H1 (cell line): ENCODE results near the gene ZBTB40. TPM values are rescaled to one million over a fixed set of nuclear protein-coding genes. Genes with fewer than 3 reads are reported as not detected.
A peak's percentile ranks its signal among the peaks of the same experiment; 100 is the strongest.

ENCODE experiments used
- CTCF ChIA-PET: fragments of 300-600 bp; sonication (Branson Sonifier 250); formaldehyde crosslinking; loops from one replicate; lab custom pipeline; 2021; ENCODE audit not compliant: partially characterized antibody; lab: Charles Lee
- POLR2A ChIA-PET: fragments of 300-600 bp; sonication (Branson Sonifier 250); formaldehyde crosslinking; loops from one replicate; lab custom pipeline; 2021; ENCODE audit warnings: inconsistent platforms; ENCODE audit not compliant: partially characterized antibody; lab: Charles Lee
- DNase-seq, 2 experiments: peaks; one replicate each; pipeline versions ENCODE4 v3.0.0 to v3.0.0-alpha.2; 2010 to 2022; ENCODE audit warnings: low spot score in 2 of 2, low read depth in 1 of 2, mixed read lengths in 1 of 2
- FAIRE-seq: peaks from 2 replicates; lab custom pipeline; 2011; peaks lifted over from hg19 to GRCh38; lab: Jason Lieb, UNC
- H2AFZ ChIP-seq: 2 replicates; pipeline ENCODE4 v1.8.1; 2012; ENCODE audit warnings: low read length, inconsistent platforms
- H2AK5ac ChIP-seq: 2 replicates; pipeline ENCODE4 v1.6.1; 2013; ENCODE audit warnings: low read depth, low read length
- H2BK120ac ChIP-seq: replicated peaks from 2 replicates; pipeline ENCODE3; 2013; ENCODE audit warnings: low read depth, low read length, inconsistent platforms
- H2BK12ac ChIP-seq: 2 replicates; pipeline ENCODE4 v1.6.1; 2013; ENCODE audit warnings: low read depth, low read length
- H2BK15ac ChIP-seq: 2 replicates; pipeline ENCODE4 v1.6.1; 2013; ENCODE audit warnings: low read length
- H2BK20ac ChIP-seq: 2 replicates; pipeline ENCODE4 v1.6.1; 2013; ENCODE audit warnings: low read length
- H2BK5ac ChIP-seq: 2 replicates; pipeline ENCODE4 v1.6.1; 2013; ENCODE audit warnings: low read depth, low read length
- H3K14ac ChIP-seq: 2 replicates; pipeline ENCODE4 v1.6.1; 2013; ENCODE audit warnings: inconsistent platforms; ENCODE audit not compliant: insufficient read length
- H3K18ac ChIP-seq: 2 replicates; pipeline ENCODE4 v1.6.1; 2013; ENCODE audit warnings: low read length; ENCODE audit errors: extremely low read depth
- H3K23ac ChIP-seq: 2 replicates; pipeline ENCODE4 v1.6.1; 2013; ENCODE audit warnings: inconsistent platforms; ENCODE audit not compliant: insufficient read length
- H3K23me2 ChIP-seq: 2 replicates; pipeline ENCODE4 v1.6.1; 2013; ENCODE audit warnings: low read depth, low read length
- H3K27ac ChIP-seq: 2 replicates; pipeline ENCODE4 v1.6.1; 2011; ENCODE audit warnings: low read depth, low read length, inconsistent platforms
- H3K27me3 ChIP-seq, 4 experiments: replicated peaks in 1 of 4; 1 replicate in 1 of 4; 2 replicates in 3 of 4; pipeline versions ENCODE4 v1.6.1 to v1.8.1; 2011 to 2013; ENCODE audit warnings: low read length in 3 of 4, mild to moderate bottlenecking in 3 of 4, inconsistent platforms in 2 of 4, mixed read lengths in 2 of 4, moderate library complexity in 1 of 4; ENCODE audit not compliant: control insufficient read depth in 3 of 4, insufficient read depth in 3 of 4; ENCODE audit errors: extremely low read depth in 1 of 4
- H3K36me3 ChIP-seq, 4 experiments: 2 replicates each; pipeline versions ENCODE4 v1.6.1 to v1.8.1; 2011 to 2013; ENCODE audit warnings: mild to moderate bottlenecking in 4 of 4, low read length in 3 of 4, moderate library complexity in 2 of 4, control low read depth in 1 of 4, inconsistent platforms in 1 of 4; ENCODE audit not compliant: insufficient read depth in 4 of 4, control insufficient read depth in 2 of 4
- H3K4ac ChIP-seq: replicated peaks from 2 replicates; pipeline ENCODE3; 2013; ENCODE audit warnings: low read length, low read depth, mixed read lengths, inconsistent platforms; ENCODE audit not compliant: insufficient read length
- H3K4me1 ChIP-seq, 4 experiments: replicated peaks in 1 of 4; 1 replicate in 1 of 4; 2 replicates in 3 of 4; pipeline versions ENCODE4 v1.6.1 to v1.8.1; 2011 to 2013; ENCODE audit warnings: low read length in 3 of 4, inconsistent platforms in 2 of 4, mixed read lengths in 1 of 4; ENCODE audit not compliant: insufficient read depth in 4 of 4, control insufficient read depth in 3 of 4
- H3K4me2 ChIP-seq, 2 experiments: 2 replicates each; pipeline versions ENCODE4 v1.6.1 to v1.8.1; 2011 to 2013; ENCODE audit warnings: low read depth in 2 of 2, low read length in 2 of 2, control low read depth in 1 of 2, inconsistent platforms in 1 of 2, mild to moderate bottlenecking in 1 of 2; ENCODE audit not compliant: insufficient read depth in 1 of 2
- H3K4me3 ChIP-seq, 4 experiments: fragments of 200-600, 300-600 bp in 1 of 4; sonication (generic), shearing (Covaris generic), sonication (Bioruptor Twin) in 1 of 4; 2 replicates each; pipeline versions ENCODE4 v1.5.1 to v1.8.1; 2011 to 2016; ENCODE audit warnings: low read length in 4 of 4, low read depth in 3 of 4, control low read depth in 2 of 4, inconsistent platforms in 2 of 4, mild to moderate bottlenecking in 2 of 4, mixed read lengths in 1 of 4, moderate library complexity in 1 of 4; ENCODE audit not compliant: insufficient read depth in 2 of 4; ENCODE audit errors: extremely low read depth in 1 of 4
- H3K56ac ChIP-seq: replicated peaks from 2 replicates; pipeline ENCODE3; 2013; ENCODE audit warnings: low read depth, mild to moderate bottlenecking, mixed read lengths, low read length, inconsistent platforms; ENCODE audit not compliant: insufficient read length
- H3K79me1 ChIP-seq: 2 replicates; pipeline ENCODE4 v1.6.1; 2013; ENCODE audit warnings: low read depth, low read length, control low read depth
- H3K79me2 ChIP-seq, 2 experiments: 2 replicates each; pipeline versions ENCODE4 v1.6.1 to v1.8.1; 2012 to 2013; ENCODE audit warnings: low read length in 2 of 2, mild to moderate bottlenecking in 2 of 2, inconsistent platforms in 1 of 2; ENCODE audit not compliant: insufficient read depth in 2 of 2, control insufficient read depth in 1 of 2
- H3K9ac ChIP-seq, 4 experiments: replicated peaks in 1 of 4; 1 replicate in 1 of 4; 2 replicates in 3 of 4; pipeline versions ENCODE4 v1.6.1 to v1.8.1; 2011 to 2013; ENCODE audit warnings: low read depth in 3 of 4, low read length in 3 of 4, control low read depth in 2 of 4, mild to moderate bottlenecking in 2 of 4, moderate library complexity in 2 of 4, inconsistent platforms in 1 of 4; ENCODE audit errors: extremely low read depth in 1 of 4
- H3K9me3 ChIP-seq, 2 experiments: 2 replicates each; pipeline versions ENCODE4 v1.6.1 to v1.8.1; 2012 to 2013; ENCODE audit warnings: mild to moderate bottlenecking in 2 of 2, moderate library complexity in 2 of 2, control low read depth in 1 of 2, inconsistent platforms in 1 of 2, low read depth in 1 of 2, low read length in 1 of 2, mixed read lengths in 1 of 2; ENCODE audit not compliant: insufficient read depth in 2 of 2
- H4K20me1 ChIP-seq, 2 experiments: replicated peaks in 1 of 2; 2 replicates each; pipeline versions ENCODE3 to v1.8.1; 2011 to 2013; ENCODE audit warnings: inconsistent platforms in 2 of 2, low read length in 2 of 2, mild to moderate bottlenecking in 1 of 2; ENCODE audit not compliant: insufficient read depth in 2 of 2, control insufficient read depth in 1 of 2
- H4K5ac ChIP-seq: 2 replicates; pipeline ENCODE4 v1.6.1; 2013; ENCODE audit warnings: low read length, low read depth, mixed read lengths, inconsistent platforms; ENCODE audit not compliant: insufficient read length
- H4K8ac ChIP-seq: 2 replicates; pipeline ENCODE4 v1.8.0; 2013; ENCODE audit warnings: mild to moderate bottlenecking, moderate library complexity, low read length, inconsistent platforms; ENCODE audit not compliant: insufficient read depth; ENCODE audit errors: extremely low read depth
- H4K91ac ChIP-seq: replicated peaks from 2 replicates; pipeline ENCODE3; 2013; ENCODE audit warnings: low read length, mixed read lengths, inconsistent platforms; ENCODE audit not compliant: insufficient read length
- ASH2L ChIP-seq: fragments of 200-600, 300-600 bp; sonication (generic); IDR thresholded peaks from one replicate; pipeline ENCODE4 v1.7.1; 2017; ENCODE audit warnings: low read length
- CTCF ChIP-seq, 3 experiments: IDR thresholded peaks; 1 replicate in 2 of 3; 2 replicates in 1 of 3; pipeline versions ENCODE4 v1.5.1 to v1.6.1; 2011; ENCODE audit warnings: low read length in 3 of 3, mild to moderate bottlenecking in 3 of 3, inconsistent platforms in 2 of 3, low read depth in 1 of 3, moderate library complexity in 1 of 3; ENCODE audit not compliant: insufficient read depth in 1 of 3; ENCODE audit errors: control extremely low read depth in 1 of 3
- RAD21 ChIP-seq, 2 experiments: IDR thresholded peaks in 1 of 2; conservative IDR thresholded peaks in 1 of 2; 2 replicates each; pipeline ENCODE4 v1.6.1; 2011; ENCODE audit warnings: low read depth in 2 of 2, low read length in 2 of 2, improper control_type of control experiment in 1 of 2, inconsistent platforms in 1 of 2, mild to moderate bottlenecking in 1 of 2, moderate library complexity in 1 of 2
- SAP30 ChIP-seq: fragments of 300-600 bp; sonication (generic); IDR thresholded peaks from 2 replicates; pipeline ENCODE4 v1.7.1; 2012; ENCODE audit warnings: low read length, moderate library complexity, mild to moderate bottlenecking, inconsistent platforms; ENCODE audit not compliant: insufficient read depth, insufficient replicate concordance
- WGBS, 2 experiments: shearing (Covaris generic) in 1 of 2; methylation state at CpG; one replicate each; pipeline versions ENCODE4 v1.1.6 to v1.1.7; 2013 to 2015; ENCODE audit warnings: low lambda C conversion rate in 2 of 2, mixed read lengths in 2 of 2, inconsistent platforms in 1 of 2, low coverage in 1 of 2, missing lambda C conversion rate in 1 of 2; ENCODE audit not compliant: insufficient replicate concordance in 2 of 2, insufficient coverage in 1 of 2, insufficient read length in 1 of 2; ENCODE audit errors: extremely low coverage in 1 of 2, missing lambda C conversion rate in 1 of 2; 5-methylcytosine and 5-hydroxymethylcytosine counted together
- polyA plus RNA-seq, 7 experiments: library from polyadenylated mRNA; depleted of rRNA in 3 of 7; stranded (reverse) in 5 of 7; unstranded in 2 of 7; fragments of >200 nt in 5 of 7; fragments of 200-250 nt in 2 of 7; gene quantifications; 1 replicate in 5 of 7; 2 replicates in 1 of 7; 4 replicates in 1 of 7; pipeline versions ENCODE4 v1.2.1 to v1.2.3, GENCODE V29; 2011 to 2013; ENCODE audit warnings: missing spikeins in 2 of 7, mixed read lengths in 2 of 7
- total RNA-seq: library from RNA; stranded (reverse); fragmentation: NEBNext Ultra II Directional; extraction: Animal tissue kit (Norgen Biotek cat#: 25700); gene quantifications from 2 replicates; pipeline ENCODE4 v1.2.1, GENCODE V29; 2021

Gene ZBTB40
- total and polyA plus RNA-seq, 2 of the 8 experiments (the other 6 are each of a cell fraction or from before 2014, with no cell fraction given), result 3.1 to 19.3 TPM

- POLR2A ChIA-PET, result interaction anchor here (0.6 kb wide), 1 partner anchor 10 kb away, joined by 3 read pairs; no protein-coding TSS in a partner anchor
Observed at GRCh38 chr1:22542886-22543285, 91.2 kb downstream of the ZBTB40 start.

More at GRCh38 chr1:22542886-22543285, 91.2 kb downstream of the ZBTB40 start:
- H3K56ac ChIP-seq, result no peak overlapping the region
- no peaks in the 10 kb centered on the region for H3K79me2 ChIP-seq
- no peak overlapping the region for H2BK5ac ChIP-seq
- no peak overlapping the region for H2AK5ac ChIP-seq
- TF ChIP-seq SAP30 (no peak), CTCF (IDR thresholded peaks at IDR 0.05; ENCODE audit: control extremely low read depth in 1 of 3, insufficient read depth in 1 of 3, low read depth in 1 of 3, low read length in 3 of 3) (peak in 2 of 3 experiments; percentile 19 to 31; a peak in 2 of 4 replicates), RAD21 (IDR thresholded peaks at IDR 0.05 in 1 of 2, conservative IDR thresholded peaks at IDR 0.05 in 1 of 2; ENCODE audit: low read depth in 2 of 2, low read length in 2 of 2) (peak; percentile 52 to 64), ASH2L (no peak)
- TF ChIP-seq, all 59 proteins: peak for 2
- H3K4me2 ChIP-seq, result no peak overlapping the region
- H3K9me3 ChIP-seq, result no peaks in the 10 kb centered on the region
- WGBS, 2 experiments, result 85% methylated on average over 8 of the region's 9 CpGs; no CpG with 5 or more reads in 1 of the 2 experiments
- no peak overlapping the region for H3K23ac ChIP-seq
- no peaks in the 10 kb centered on the region for H3K36me3 ChIP-seq
- H3K27me3 ChIP-seq, result peaks cover 0 to 4% (median 0%) of the 10 kb centered on the region in 4 experiments; a peak in 1 of 7 replicates
- H3K4ac ChIP-seq, result no peak overlapping the region
- H3K27ac ChIP-seq, result no peak overlapping the region
- DNase-seq (no peak), FAIRE-seq (no peak)
- peaks cover 0 to 2% (median 0%) of the 10 kb centered on the region in 4 experiments; a peak in 1 of 7 replicates for H3K4me1 ChIP-seq
- H3K4me3 ChIP-seq, result no peak overlapping the region
- H3K23me2 ChIP-seq, result no peaks in the 10 kb centered on the region; the same call in 1 of the 2 replicates
- no peak overlapping the region for H2BK120ac ChIP-seq
- no peak overlapping the region for H4K5ac ChIP-seq
- H4K8ac ChIP-seq, result no peak overlapping the region
- no peak overlapping the region for H2BK20ac ChIP-seq
- H2BK15ac ChIP-seq, result no peak overlapping the region
- H2AFZ ChIP-seq, result no peak overlapping the region
- H3K18ac ChIP-seq, result no peak overlapping the region
- CTCF ChIA-PET, result interaction anchor here (0.5 to 2.9 kb wide), 14 partner anchors 10 to 1173 kb away, joined by 3 to 22 read pairs (median 4); partner anchors contain the start of gene C1QA
- H2BK12ac ChIP-seq, result no peak overlapping the region
- no peak overlapping the region for H3K14ac ChIP-seq
- no peaks in the 10 kb centered on the region for H3K79me1 ChIP-seq
- H4K91ac ChIP-seq, result no peak overlapping the region
- no peaks in the 10 kb centered on the region for H4K20me1 ChIP-seq
- H3K9ac ChIP-seq, result no peak overlapping the region; a peak in 1 of 7 replicates
